ENCODE data around the gene BDNF. TPM values are rescaled to one million over a fixed set of nuclear protein-coding genes. Genes with fewer than 3 reads are reported as not detected.

The BDNF gene
- polyA plus RNA-seq, 1 donor, result 1.2 TPM

Other genes starting within 250 kb of the BDNF start
- gene LGR4, start 227.7 kb downstream of the BDNF start, polyA plus RNA-seq (ENCODE audit: insufficient read length), result 27.5 TPM
- gene LIN7C, start 193.7 kb downstream of the BDNF start, polyA plus RNA-seq (ENCODE audit: insufficient read length), result 11.5 TPM

Data from forelimb muscle (tissue), 1 donor.